22Rv1 (cell line): Measurements from ENCODE around the gene FAM135A.

ENCODE experiments used
- ZFX ChIP-seq: fragments of 450-650 bp; IDR thresholded peaks from 2 replicates; pipeline ENCODE4 v1.6.1; 2017; ENCODE audit warnings: antibody characterized with exemption, borderline replicate concordance
- TF ChIP-seq, protein P1 (sequence below): fragments of 450-650 bp; IDR thresholded peaks from 2 replicates; pipeline ENCODE4 v1.5.1; 2017; ENCODE audit warnings: mild to moderate bottlenecking

DNA sequence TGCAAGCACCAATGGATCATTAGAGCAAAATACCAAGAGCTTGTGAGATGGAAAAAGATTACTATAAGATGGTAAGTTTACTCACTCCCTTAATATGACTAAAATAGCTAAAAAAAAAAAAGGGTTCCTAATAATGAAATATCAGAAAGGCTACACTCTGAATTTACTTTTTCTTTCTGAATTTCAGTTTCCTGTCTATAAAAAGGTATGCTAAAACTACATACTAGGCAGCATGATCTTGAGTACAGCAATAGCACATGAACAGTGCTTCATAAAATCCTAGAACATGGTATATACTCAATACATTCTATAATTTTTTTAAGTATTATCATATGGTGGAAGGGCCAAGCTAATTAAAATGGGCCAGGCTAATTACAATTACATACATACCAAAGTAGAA lies 24.0 kb upstream of the FAM135A start:
- TF ChIP-seq, protein P1, sequence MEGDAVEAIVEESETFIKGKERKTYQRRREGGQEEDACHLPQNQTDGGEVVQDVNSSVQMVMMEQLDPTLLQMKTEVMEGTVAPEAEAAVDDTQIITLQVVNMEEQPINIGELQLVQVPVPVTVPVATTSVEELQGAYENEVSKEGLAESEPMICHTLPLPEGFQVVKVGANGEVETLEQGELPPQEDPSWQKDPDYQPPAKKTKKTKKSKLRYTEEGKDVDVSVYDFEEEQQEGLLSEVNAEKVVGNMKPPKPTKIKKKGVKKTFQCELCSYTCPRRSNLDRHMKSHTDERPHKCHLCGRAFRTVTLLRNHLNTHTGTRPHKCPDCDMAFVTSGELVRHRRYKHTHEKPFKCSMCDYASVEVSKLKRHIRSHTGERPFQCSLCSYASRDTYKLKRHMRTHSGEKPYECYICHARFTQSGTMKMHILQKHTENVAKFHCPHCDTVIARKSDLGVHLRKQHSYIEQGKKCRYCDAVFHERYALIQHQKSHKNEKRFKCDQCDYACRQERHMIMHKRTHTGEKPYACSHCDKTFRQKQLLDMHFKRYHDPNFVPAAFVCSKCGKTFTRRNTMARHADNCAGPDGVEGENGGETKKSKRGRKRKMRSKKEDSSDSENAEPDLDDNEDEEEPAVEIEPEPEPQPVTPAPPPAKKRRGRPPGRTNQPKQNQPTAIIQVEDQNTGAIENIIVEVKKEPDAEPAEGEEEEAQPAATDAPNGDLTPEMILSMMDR: no peak
- TF ChIP-seq ZFX: no peak
